ENCODE data around the gene GMDS.

GMDS gene

GRCh38 chr6:1911474-1911873, 333.9 kb downstream of the GMDS start:
- no peak for TF ChIP-seq CTCF (conservative IDR thresholded peaks at IDR 0.05; ENCODE audit: low read length)
- no peak for TF ChIP-seq EZH2phosphoT487 (IDR thresholded peaks at IDR 0.05; ENCODE audit: borderline replicate concordance)
- Histone ChIP-seq H3K4me2 (ENCODE audit: low read depth, low read length, poor library complexity, severe bottlenecking) (peak overlapping the region; percentile 19), H3K9ac (ENCODE audit: low read depth, low read length, poor library complexity, severe bottlenecking) (peak overlapping the region; percentile 31), H3K4me3 (ENCODE audit: low read length, poor library complexity, severe bottlenecking) (no peak overlapping the region), H3F3A (ENCODE audit: low read depth) (peaks cover 7% of the 10 kb centered on the region; the same call in 1 of the 2 replicates), H3K9me2 (replicated peaks; ENCODE audit: low read depth, low read length) (no peaks in the 10 kb centered on the region), H3K9me3 (ENCODE audit: insufficient read depth, low read depth, low read length) (no peaks in the 10 kb centered on the region), H4K20me1 (ENCODE audit: insufficient read depth, low read length, poor library complexity, severe bottlenecking) (no peaks in the 10 kb centered on the region), H2AFZ (ENCODE audit: low read length) (no peak overlapping the region), H3K4me1 (ENCODE audit: insufficient read depth, low read length, poor library complexity, severe bottlenecking) (peaks cover 62% of the 10 kb centered on the region), H3K36me3 (ENCODE audit: insufficient read depth, low read length) (no peaks in the 10 kb centered on the region), H3K27me3 (ENCODE audit: insufficient read depth, low read length, poor library complexity, severe bottlenecking) (no peaks in the 10 kb centered on the region), H3K79me2 (ENCODE audit: insufficient read depth, low read length) (no peaks in the 10 kb centered on the region)

- TF ChIP-seq CTCF (conservative IDR thresholded peaks at IDR 0.05; ENCODE audit: low read length) (no peak), EZH2phosphoT487 (IDR thresholded peaks at IDR 0.05; ENCODE audit: borderline replicate concordance) (no peak)
- no peaks in the 10 kb centered on the region for H3K27me3 ChIP-seq (ENCODE audit: insufficient read depth, low read length, poor library complexity, severe bottlenecking)
- peak overlapping the region; percentile 19 for H3K4me2 ChIP-seq (ENCODE audit: low read depth, low read length, poor library complexity, severe bottlenecking)
- 0 out of 2 replicates have a peak, but pooled peaks cover under 1% of the 10 kb centered on the region for H3F3A ChIP-seq (ENCODE audit: low read depth)
- no peak overlapping the region for H3K4me3 ChIP-seq (ENCODE audit: low read length, poor library complexity, severe bottlenecking)
- peaks cover 55% of the 10 kb centered on the region for H3K4me1 ChIP-seq (ENCODE audit: insufficient read depth, low read length, poor library complexity, severe bottlenecking)
- H3K9me3 ChIP-seq (ENCODE audit: insufficient read depth, low read depth, low read length), result no peaks in the 10 kb centered on the region
- H3K9me2 ChIP-seq (replicated peaks; ENCODE audit: low read depth, low read length), result no peaks in the 10 kb centered on the region
- peak overlapping the region; percentile 31 for H3K9ac ChIP-seq (ENCODE audit: low read depth, low read length, poor library complexity, severe bottlenecking)
- no peaks in the 10 kb centered on the region for H3K79me2 ChIP-seq (ENCODE audit: insufficient read depth, low read length)
- no peak overlapping the region for H2AFZ ChIP-seq (ENCODE audit: low read length)
- H4K20me1 ChIP-seq (ENCODE audit: insufficient read depth, low read length, poor library complexity, severe bottlenecking), result no peaks in the 10 kb centered on the region
- no peaks in the 10 kb centered on the region for H3K36me3 ChIP-seq (ENCODE audit: insufficient read depth, low read length)
These were observed 334.6 kb downstream of the GMDS start for GRCh38 chr6:1910621-1911407.

- H3K79me2 ChIP-seq (ENCODE audit: insufficient read depth, low read length), result no peaks in the 10 kb centered on the region
- no peaks in the 10 kb centered on the region for H3K9me3 ChIP-seq (ENCODE audit: insufficient read depth, low read depth, low read length)
- H3K4me3 ChIP-seq (ENCODE audit: low read length, poor library complexity, severe bottlenecking), result no peak overlapping the region
- no peaks in the 10 kb centered on the region for H4K20me1 ChIP-seq (ENCODE audit: insufficient read depth, low read length, poor library complexity, severe bottlenecking)
- H3K9ac ChIP-seq (ENCODE audit: low read depth, low read length, poor library complexity, severe bottlenecking), result no peak overlapping the region
- H3K4me1 ChIP-seq (ENCODE audit: insufficient read depth, low read length, poor library complexity, severe bottlenecking), result peaks cover 47% of the 10 kb centered on the region
- H3K9me2 ChIP-seq (replicated peaks; ENCODE audit: low read depth, low read length), result no peaks in the 10 kb centered on the region
- H3K36me3 ChIP-seq (ENCODE audit: insufficient read depth, low read length), result no peaks in the 10 kb centered on the region
- no peak overlapping the region for H2AFZ ChIP-seq (ENCODE audit: low read length)
- no peak overlapping the region for H3K4me2 ChIP-seq (ENCODE audit: low read depth, low read length, poor library complexity, severe bottlenecking)
- no peaks in the 10 kb centered on the region for H3F3A ChIP-seq (ENCODE audit: low read depth)
- no peak for TF ChIP-seq CTCF (conservative IDR thresholded peaks at IDR 0.05; ENCODE audit: low read length)
- no peak for TF ChIP-seq EZH2phosphoT487 (IDR thresholded peaks at IDR 0.05; ENCODE audit: borderline replicate concordance)
- H3K27me3 ChIP-seq (ENCODE audit: insufficient read depth, low read length, poor library complexity, severe bottlenecking), result no peaks in the 10 kb centered on the region
These were observed 336.6 kb downstream of the GMDS start for GRCh38 chr6:1908784-1909183.

Measured in Loucy (cell line).